ENCODE measurements around the gene GUCY1A1. TPM values are rescaled to one million over a fixed set of nuclear protein-coding genes. Genes with fewer than 3 reads are reported as not detected.
A peak's percentile ranks its signal among the peaks of the same experiment; 100 is the strongest.

Gene GUCY1A1
- total RNA-seq, 1 donor from 2014 or later = 49.1 TPM

DNA sequence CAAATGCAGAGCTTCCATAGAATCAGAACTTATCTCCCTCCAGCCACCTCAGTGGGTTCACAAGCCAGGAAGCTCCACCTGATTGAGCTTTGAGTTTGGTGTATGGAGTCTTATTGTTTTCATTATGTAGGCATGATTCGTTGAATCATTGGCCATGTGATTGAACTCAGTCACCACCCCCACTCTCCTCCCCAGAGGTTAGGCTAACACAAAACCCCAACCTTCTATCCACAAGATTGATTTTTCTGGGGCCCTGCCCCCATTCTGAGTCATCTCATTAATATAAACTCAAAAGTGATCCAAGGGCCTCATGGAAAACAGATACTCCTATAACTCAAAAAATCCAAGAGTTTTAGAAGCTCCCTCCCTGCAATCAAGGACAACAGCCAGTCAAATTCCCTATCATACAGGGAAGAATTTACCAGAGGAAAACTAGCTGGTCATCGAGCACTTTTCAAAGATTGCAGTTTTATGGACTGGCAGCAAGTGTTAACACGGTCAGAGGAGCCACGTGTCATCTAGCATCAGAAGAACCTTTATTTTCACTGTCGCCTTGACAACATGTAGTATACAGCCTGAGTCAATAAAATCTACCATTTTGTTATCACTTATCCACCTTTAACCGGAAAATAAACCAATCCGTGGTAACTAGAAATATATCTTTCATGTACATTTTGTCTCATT, 56.3 kb downstream of the GUCY1A1 start:
- Mint-ChIP-seq H3K9me3 (no peaks in the 10 kb centered on the region), H3K4me3 (no peak overlapping the region), H3K27me3 (ENCODE audit: low read depth) (no peaks in the 10 kb centered on the region), H3K36me3 (peaks cover 32% of the 10 kb centered on the region), H3K4me1 (peaks cover 35% of the 10 kb centered on the region), H3K27ac (peak overlapping the region; percentile 48)
- TF ChIP-seq CTCF (IDR thresholded peaks at IDR 0.05; ENCODE audit: unreplicated experiment) = no peak
- no peak for DNase-seq (ENCODE audit: low spot score in 2 of 2, unreplicated experiment in 2 of 2)

- peaks cover 20% of the 10 kb centered on the region for H3K4me1 Mint-ChIP-seq
Measured at GRCh38 chr4:155724731-155725130, 58.1 kb downstream of the GUCY1A1 start.

DNA sequence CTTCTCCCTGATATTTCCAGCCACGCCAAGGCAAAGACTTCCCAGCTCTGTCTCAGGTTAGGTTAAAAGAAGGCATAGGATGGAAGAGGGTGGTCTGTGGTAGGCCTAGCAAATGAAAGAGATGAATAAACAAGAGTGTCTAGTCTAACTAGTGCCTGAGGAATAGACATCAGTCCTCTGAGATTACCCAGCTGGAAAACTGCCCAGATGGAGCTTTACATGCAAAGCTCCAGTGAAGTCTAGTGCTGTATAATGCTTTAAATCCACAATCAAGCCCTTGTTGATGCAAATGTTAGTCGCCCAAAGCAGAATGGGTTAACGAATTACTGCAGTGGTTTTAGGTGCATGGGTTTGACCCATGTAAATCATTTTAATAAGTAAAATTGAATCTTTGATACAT, 67.4 kb downstream of the GUCY1A1 start:
- Mint-ChIP-seq H3K4me1 (peaks cover 25% of the 10 kb centered on the region), H3K27ac (peak overlapping the region; percentile 22), H3K4me3 (no peak overlapping the region), H3K27me3 (ENCODE audit: low read depth) (no peaks in the 10 kb centered on the region), H3K36me3 (peaks cover 2% of the 10 kb centered on the region), H3K9me3 (no peaks in the 10 kb centered on the region)
- no peak for DNase-seq (ENCODE audit: low spot score in 2 of 2, unreplicated experiment in 2 of 2)
- no peak for TF ChIP-seq CTCF (IDR thresholded peaks at IDR 0.05; ENCODE audit: unreplicated experiment)

More at GRCh38 chr4:155724731-155725130, 58.1 kb downstream of the GUCY1A1 start:
- H3K27ac Mint-ChIP-seq = no peak overlapping the region
- no peak overlapping the region for H3K4me3 Mint-ChIP-seq
- TF ChIP-seq CTCF (IDR thresholded peaks at IDR 0.05; ENCODE audit: unreplicated experiment) = no peak
- H3K27me3 Mint-ChIP-seq (ENCODE audit: low read depth) = no peaks in the 10 kb centered on the region
- peaks cover 33% of the 10 kb centered on the region for H3K36me3 Mint-ChIP-seq
- DNase-seq (ENCODE audit: low spot score in 2 of 2, unreplicated experiment in 2 of 2) = no peak
- H3K9me3 Mint-ChIP-seq = no peaks in the 10 kb centered on the region

DNA sequence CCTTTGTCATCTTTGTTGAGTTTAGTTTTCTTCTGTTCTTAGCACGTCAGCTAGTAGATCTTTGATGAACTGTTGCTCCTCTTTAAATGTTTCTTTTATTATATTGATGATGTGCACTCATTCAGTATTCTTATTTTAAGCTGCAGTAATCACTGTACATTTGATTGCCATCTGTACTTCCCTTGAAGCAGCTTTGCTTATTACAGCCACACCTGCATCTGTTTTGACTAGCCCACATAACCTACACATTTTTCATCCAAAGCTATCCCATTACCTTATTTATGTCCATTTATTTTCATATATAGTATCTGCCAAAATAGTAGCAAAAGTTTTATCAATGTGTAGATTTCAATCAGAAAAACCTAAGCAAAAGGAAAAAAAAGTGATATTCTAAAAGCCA, 68.3 kb downstream of the GUCY1A1 start:
- TF ChIP-seq CTCF (IDR thresholded peaks at IDR 0.05; ENCODE audit: unreplicated experiment) = no peak
- no peak for DNase-seq (ENCODE audit: low spot score in 2 of 2, unreplicated experiment in 2 of 2)
- no peak overlapping the region for H3K27ac Mint-ChIP-seq
- no peak overlapping the region for H3K4me3 Mint-ChIP-seq
- peaks cover 25% of the 10 kb centered on the region for H3K4me1 Mint-ChIP-seq
- no peaks in the 10 kb centered on the region for H3K9me3 Mint-ChIP-seq
- H3K36me3 Mint-ChIP-seq = peaks cover under 1% of the 10 kb centered on the region
- no peaks in the 10 kb centered on the region for H3K27me3 Mint-ChIP-seq (ENCODE audit: low read depth)

DNA sequence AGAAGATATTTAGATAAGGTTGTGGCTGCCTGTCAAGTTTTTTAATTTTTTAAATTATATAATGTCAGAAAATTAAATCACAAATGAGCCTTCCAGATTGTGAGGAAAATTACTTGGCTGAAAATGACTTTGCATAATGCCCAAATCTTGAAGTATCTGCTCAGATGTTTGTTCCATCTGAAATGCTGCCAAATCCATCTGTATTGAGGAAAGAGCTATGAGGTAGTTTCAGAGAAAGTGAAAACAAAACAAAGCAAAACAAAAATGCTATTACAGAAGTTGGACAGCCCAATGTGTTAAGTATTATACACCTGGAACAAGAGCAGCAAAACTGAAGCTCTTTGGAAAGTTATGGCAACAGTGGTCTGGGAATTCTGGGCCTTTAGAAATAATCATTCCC, 68.8 kb downstream of the GUCY1A1 start:
- no peaks in the 10 kb centered on the region for H3K27me3 Mint-ChIP-seq (ENCODE audit: low read depth)
- H3K27ac Mint-ChIP-seq = no peak overlapping the region
- H3K4me1 Mint-ChIP-seq = peaks cover 25% of the 10 kb centered on the region

More for the DNA sequence above, 68.8 kb downstream of the GUCY1A1 start:
- H3K4me3 Mint-ChIP-seq = no peak overlapping the region
- no peak for TF ChIP-seq CTCF (IDR thresholded peaks at IDR 0.05; ENCODE audit: unreplicated experiment)
- H3K36me3 Mint-ChIP-seq = no peaks in the 10 kb centered on the region
- H3K9me3 Mint-ChIP-seq = no peaks in the 10 kb centered on the region
- DNase-seq (ENCODE audit: low spot score in 2 of 2, unreplicated experiment in 2 of 2) = no peak

Measured in mesothelial cell of epicardium (in vitro differentiated cells).